ENCODE measurements around the gene LIF. TPM values are rescaled to one million over a fixed set of nuclear protein-coding genes. Genes with fewer than 3 reads are reported as not detected.

Gene LIF
- total RNA-seq, 1 experiment from 2014 or later: 75.4 TPM

GRCh38 chr22:30260682-30261081 lies 14.1 kb upstream of the LIF start:
- ATAC-seq: no peak
- Histone ChIP-seq H2AFZ (ENCODE audit: low read depth, low read length, poor library complexity, severe bottlenecking) (no peak overlapping the region), H3K4me1 (ENCODE audit: control insufficient read depth in 1 of 2, insufficient read depth in 2 of 2, low read length in 2 of 2) (peaks cover 8 to 47% of the 10 kb centered on the region in 2 experiments), H3K9me3 (ENCODE audit: control insufficient read depth in 1 of 2, insufficient read depth in 1 of 2, low read depth in 1 of 2, low read length in 2 of 2) (no peaks in the 10 kb centered on the region), H4K20me1 (ENCODE audit: insufficient read depth) (no peaks in the 10 kb centered on the region), H3K9me2 (ENCODE audit: insufficient read depth) (no peaks in the 10 kb centered on the region), H3K27ac (ENCODE audit: low read depth, low read length) (no peak overlapping the region), H3K27me3 (ENCODE audit: insufficient read depth, low read length) (no peaks in the 10 kb centered on the region), H3K4me2 (ENCODE audit: low read length) (no peak overlapping the region), H3K9ac (ENCODE audit: low read length) (no peak overlapping the region), H3K4me3 (replicated peaks in 1 of 2; ENCODE audit: low read depth in 1 of 2, low read length in 2 of 2) (no peak overlapping the region), H3K36me3 (ENCODE audit: control insufficient read depth in 1 of 2, insufficient read depth in 2 of 2, low read length in 2 of 2) (no peaks in the 10 kb centered on the region), H3K79me2 (ENCODE audit: insufficient read depth, low read length) (peaks cover 21% of the 10 kb centered on the region)
- ChIA-PET RAD21 (ENCODE audit: low non-redundant PET in 1 of 2, low total read pairs in 2 of 2, uncharacterized antibody in 2 of 2, unreplicated experiment in 2 of 2) (no interaction called here), POLR2A (interaction anchor here (1.4 kb wide), 1 partner anchor 64 kb away, joined by 3 read pairs; no protein-coding TSS in a partner anchor), CTCF (interaction anchor here (1.9 kb wide), 1 partner anchor 27 kb away, joined by 7 read pairs; no protein-coding TSS in a partner anchor)
- TF ChIP-seq SP1 (IDR thresholded peaks at IDR 0.05; ENCODE audit: low read depth): no peak
- TF ChIP-seq CTCF (IDR thresholded peaks at IDR 0.05 in 2 of 3, conservative IDR thresholded peaks at IDR 0.05 in 1 of 3; ENCODE audit: borderline replicate concordance in 1 of 3, insufficient read depth in 1 of 3, low read depth in 2 of 3, low read length in 2 of 3): no peak
- no peak for TF ChIP-seq REST (IDR thresholded peaks at IDR 0.05; ENCODE audit: low read depth)
- no peak for TF ChIP-seq POLR2AphosphoS5 (IDR thresholded peaks at IDR 0.05; ENCODE audit: low read depth, low read length)
- no peak for TF ChIP-seq MAX (IDR thresholded peaks at IDR 0.05)
- TF ChIP-seq SIN3A (IDR thresholded peaks at IDR 0.05; ENCODE audit: low read depth): no peak
- TF ChIP-seq ZFX (IDR thresholded peaks at IDR 0.05): no peak
- TF ChIP-seq EGR1 (IDR thresholded peaks at IDR 0.05; ENCODE audit: low read depth): no peak
- TF ChIP-seq EZH2phosphoT487 (IDR thresholded peaks at IDR 0.05; ENCODE audit: borderline replicate concordance): no peak
- TF ChIP-seq POLR2A (IDR thresholded peaks at IDR 0.05; ENCODE audit: borderline replicate concordance, extremely low read depth, insufficient read depth, insufficient read length): no peak
- intact Hi-C loops (cut with micrococcal nuclease): no loop called here
- no peak for DNase-seq (ENCODE audit: low read depth, low spot score)
- no TSS peak for BruUV-seq (replicated peaks)
